GM19023 (cell line): Measurements from ENCODE around the gene METTL9.
"Not testable (repeated sequence)": the region's sequence is repeated elsewhere in the genome, so short reads cannot be mapped to it uniquely, and the experiment has no call there.

Source experiments
- ATAC-seq: cut with Tn5 transposase; IDR thresholded peaks from one replicate; pipeline ENCODE4 v1.9.1; 2021; ENCODE audit warnings: mild to moderate bottlenecking, moderate library complexity; ENCODE audit not compliant: unreplicated experiment

The METTL9 gene

DNA sequence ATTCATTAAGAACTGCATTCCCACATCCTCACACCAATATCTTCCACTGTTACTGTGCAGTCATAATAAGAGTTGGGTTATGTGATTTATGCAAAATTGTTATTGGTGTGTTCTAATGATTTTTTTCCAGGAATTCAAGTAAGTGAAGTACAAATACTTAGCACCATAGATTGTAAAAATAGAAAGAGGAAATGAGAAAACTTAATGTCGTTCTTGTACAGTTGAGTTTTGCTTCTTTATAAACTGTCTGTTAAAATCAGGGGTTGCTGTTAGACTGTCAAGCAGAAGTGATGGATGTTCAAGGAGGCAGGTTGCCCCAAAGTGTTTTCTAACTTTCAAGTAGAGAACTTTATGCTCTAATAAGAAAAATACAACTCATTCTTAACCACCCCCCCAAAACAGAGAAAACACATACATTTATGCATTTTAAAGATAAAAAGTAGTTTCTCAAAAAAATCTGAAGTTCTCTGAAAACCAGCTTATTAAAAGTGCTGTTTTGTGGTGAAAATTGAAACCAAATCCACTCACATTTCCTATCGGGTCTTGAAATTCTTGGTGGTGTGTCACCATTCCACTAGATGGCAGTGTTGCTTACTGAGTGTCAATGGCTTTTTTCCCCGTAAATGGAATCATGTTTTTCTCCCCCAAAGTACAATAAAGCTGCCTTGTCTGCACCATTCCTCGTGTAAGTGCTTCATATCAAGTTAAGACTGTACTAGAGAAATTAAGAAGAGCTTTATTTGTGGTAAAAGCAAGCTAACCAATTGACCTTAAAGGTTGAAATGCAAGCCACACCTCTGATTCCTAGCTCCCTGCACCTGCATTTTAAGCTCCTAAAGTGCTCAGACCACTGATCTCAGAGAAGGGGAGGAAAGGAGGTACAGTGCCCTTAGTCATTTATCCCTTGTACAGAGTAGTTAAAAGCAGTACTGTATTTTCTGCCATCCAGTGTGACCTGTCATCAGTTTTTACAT lies 57.7 kb downstream of the METTL9 start:
- no peak for ATAC-seq

DNA sequence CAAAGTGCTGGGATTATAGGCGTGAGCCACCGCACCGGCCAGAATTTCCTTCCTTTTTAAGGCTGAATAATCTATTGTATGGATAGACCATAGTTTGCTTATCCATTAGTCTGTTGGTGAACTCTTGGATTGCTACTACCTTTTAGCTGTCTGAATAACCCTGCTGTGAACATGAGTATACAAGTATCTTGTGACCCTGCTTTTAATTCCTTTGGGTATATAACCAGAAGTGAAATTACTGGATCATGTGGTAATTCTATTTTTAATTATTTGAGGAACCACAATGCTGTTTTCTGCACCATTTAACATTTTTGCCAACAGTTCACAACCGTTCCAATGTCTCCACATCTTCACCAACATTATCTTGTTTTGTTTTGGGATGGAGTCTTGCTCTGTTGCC lies 59.7 kb downstream of the METTL9 start:
- no peak for ATAC-seq

DNA sequence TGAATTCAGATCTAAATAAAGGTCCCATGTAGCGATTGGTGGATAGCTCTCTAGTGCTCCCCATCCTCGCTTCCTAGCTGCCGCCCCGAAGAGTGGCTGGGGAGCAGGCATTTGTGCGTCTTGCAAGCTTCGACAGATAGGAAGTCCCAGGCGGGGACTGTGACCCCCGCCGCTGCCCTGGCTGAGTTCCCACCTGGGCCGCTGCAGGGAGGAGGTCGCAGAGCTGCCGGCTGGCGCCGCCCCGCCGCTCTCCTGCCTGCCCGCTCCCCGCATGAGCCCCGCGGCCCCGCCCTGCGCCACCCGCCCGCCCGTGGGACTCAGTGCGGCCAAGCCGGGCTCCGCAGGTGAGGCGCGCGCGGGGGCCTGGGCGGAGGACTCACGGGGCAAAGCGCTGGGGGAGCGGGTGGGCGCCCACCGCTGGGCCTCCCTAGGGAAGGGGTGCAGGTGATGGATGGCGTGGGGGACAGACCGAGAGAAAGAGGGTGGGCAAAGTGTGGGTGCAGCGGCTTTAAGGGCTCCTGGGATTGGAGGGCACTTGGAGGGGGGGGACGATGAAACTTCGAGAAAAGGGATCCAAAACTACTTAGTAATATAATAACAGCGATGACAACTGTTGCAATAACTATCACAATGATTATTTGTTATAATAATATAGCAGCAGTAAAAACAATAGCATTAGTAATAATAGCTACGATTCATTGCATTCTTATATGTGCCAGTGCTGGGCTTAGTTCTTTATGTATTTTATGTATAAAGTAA lies 64.7 kb downstream of the METTL9 start, which contains the start of gene OTOA:
Gene OTOA (plus strand): TSS at position 80 of the 759 bp plus-strand sequence. CDS start 14,547 bp downstream, outside the sequence.
- no peak for ATAC-seq

DNA sequence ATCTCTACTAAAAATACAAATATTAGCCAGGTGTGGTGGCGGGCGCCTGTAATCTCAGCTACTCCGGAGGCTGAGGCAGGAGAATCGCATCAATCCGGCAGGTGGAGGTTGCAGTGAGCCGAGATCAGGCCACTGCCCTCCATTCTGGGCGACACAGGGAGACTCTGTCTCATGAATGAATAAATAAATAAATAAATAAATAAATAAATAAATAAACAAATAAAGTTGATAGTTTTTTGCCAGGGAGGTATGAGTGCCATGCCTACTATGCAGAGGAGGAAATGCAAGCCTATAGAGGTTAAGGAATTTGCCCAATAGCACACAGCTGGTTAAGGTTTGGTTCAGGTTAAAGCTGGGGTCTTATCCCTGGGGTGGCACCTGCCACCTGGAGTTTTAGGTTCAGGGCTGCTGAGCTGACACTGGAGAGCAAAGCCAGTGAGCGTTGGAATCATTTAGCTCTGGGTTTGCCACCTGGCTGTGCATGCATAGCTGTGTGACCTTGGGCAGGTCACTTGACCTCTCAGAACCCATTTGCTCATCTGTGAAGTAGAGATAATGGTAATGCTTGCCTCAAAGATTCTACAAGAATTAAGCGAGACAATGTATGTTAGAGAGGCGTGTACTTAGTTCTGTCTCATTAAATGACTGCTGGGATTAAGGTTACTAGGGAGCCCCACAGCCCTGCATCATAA lies 65.6 kb downstream of the METTL9 start:
- no peak for ATAC-seq

DNA sequence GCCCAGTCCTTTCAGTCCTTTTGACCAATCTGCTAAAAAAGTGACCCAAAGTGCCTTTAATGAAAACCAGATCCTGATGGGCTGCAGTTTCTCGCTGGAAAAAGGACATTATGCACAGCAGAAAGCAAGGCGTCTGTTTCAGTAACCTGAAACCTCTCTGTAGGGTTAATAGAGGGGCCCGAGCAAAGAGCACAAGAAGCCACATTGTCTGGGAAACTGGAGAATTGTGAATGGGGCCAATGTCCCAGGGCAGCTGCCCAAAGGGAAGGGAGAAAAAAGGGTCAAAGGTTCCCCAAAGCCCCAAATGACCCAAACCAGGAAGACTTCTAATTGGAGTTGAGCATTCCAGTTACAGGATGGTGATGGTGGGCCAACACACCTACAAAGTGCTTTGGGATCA lies 67.4 kb downstream of the METTL9 start:
- ATAC-seq, result no peak

DNA sequence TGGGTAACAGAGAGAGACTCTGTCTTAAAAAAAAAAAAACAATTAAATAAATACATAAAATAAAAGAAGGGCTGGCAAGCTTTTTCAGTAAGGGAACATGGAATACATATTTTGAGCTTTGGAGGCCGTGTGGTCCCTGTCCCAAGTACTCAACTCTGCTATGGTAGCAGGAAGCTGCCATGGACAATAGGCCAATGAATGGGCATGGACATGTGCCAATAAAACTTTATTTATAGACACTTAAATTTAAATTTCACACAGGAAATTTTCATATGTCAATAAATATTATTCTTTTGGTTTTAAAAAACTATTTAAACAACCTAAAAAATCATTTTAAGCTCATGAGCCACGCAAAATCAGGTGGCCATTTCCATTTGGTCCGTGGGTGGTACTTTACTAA lies 68.2 kb downstream of the METTL9 start:
- no peak for ATAC-seq

DNA sequence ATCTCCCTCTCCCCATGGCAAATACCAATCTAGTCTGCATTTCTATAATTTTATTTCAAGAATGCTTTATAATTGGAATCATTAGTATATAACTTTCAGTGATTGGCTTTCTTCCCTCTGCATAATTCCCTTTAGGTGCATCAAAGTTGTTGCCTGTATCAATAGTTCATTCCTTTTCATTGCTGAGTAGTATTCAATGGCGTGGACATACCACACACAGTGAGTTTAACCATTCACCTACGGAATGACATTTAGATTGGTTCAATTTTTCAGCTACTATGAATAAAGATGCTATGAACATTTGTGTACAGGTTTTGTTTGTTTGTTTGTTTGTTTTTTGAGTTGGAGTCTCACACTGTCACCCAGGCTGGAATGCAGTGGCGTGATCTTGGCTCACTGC lies 74.1 kb downstream of the METTL9 start:
- no peak for ATAC-seq

DNA sequence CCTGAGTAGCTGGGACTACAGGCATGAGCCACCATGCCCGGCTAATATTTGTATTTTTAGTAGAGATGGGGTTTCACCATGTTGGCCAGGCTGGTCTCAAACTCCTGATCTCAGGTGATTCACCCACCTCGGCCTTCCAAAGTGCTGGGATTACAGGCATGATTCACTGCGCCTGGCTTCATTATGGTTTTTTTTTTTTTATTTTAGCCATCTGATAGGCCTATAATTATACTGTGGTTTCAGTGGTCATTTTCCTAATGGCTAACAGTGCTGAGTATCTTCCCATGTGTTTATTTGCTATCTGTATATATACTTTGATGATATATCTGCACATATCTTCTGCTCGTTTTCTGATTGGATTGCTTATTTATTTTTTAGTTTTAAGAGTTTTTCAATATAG lies 75.1 kb downstream of the METTL9 start:
- ATAC-seq, result not testable (repeated sequence)

DNA sequence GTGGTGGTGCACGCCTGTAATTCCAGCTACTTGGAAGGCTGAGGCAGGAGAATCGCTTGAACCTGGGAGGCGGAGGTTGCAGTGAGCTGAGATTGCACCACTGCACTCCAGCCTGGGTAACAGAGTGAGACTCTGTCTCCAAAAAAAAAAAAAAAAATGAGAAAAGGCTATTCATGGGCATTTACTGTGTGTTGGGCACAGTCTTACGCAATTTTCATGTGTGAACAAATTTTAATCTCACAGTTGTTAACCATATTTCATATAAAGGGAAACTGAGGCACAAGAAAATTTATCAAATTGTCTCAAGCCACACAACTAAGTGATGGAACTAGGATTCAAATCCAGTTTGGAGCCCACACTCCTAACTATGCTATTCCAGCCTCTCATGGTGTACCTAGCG lies 81.3 kb downstream of the METTL9 start:
- not testable (repeated sequence) for ATAC-seq

DNA sequence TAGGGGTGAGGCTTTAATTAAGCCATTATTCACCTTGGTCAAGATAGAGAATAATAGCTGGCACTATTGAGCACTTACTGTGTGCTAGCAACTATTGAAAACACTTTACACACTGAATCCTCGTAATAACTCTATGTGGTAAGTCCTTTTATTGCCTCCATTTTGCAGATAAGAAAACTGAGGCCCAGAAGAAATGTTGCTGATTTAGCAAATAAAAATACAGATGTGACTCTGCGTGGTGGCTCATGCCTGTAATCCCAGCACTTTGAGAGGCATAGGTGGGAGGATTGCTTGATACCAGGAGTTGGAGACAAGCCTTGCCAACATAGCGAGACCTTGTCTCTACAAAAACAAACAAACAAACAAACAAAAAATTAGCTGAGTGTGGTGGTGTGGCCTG lies 83.8 kb downstream of the METTL9 start:
- ATAC-seq, result no peak

DNA sequence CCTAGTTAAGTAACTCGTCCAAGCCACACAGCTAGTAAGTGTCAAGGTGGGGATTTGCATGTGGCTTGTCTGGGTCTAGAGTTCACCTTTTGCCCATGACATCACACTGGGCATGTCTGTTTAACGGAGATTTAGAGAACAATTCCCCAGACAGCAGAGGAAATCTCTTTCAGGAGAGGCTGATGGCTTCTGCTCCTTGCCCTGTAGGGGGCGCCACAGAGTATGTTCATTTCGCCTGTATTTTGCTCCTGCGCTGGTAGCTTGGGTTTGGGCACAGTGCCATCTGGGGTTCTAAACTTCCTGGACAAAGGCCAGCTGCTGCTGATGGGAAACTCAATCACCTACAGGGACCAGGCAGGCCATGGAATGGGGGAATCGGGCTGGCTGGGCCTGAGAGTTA lies 84.8 kb downstream of the METTL9 start:
- no peak for ATAC-seq

DNA sequence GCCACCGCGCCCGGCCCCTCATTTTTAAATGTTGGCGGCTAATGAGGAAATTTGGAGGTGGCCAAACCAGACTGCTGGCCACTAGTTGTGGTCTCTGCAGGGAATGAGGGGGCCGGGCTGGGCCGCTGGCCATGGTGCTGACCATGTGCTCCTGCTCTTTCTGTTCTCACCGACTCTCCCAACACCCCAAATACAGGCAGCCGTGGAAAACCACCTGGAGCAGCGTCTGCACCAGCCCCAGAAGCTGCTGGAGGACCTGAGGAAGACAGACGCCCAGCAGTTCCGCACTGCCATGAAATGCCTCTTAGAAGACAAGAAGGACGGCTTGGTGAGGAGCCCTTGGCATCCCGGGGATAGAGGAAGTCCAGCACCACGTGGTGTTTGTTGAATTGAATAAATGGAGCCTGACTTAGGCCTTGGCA lies 85.7 kb downstream of the METTL9 start:
- ATAC-seq, result no peak

DNA sequence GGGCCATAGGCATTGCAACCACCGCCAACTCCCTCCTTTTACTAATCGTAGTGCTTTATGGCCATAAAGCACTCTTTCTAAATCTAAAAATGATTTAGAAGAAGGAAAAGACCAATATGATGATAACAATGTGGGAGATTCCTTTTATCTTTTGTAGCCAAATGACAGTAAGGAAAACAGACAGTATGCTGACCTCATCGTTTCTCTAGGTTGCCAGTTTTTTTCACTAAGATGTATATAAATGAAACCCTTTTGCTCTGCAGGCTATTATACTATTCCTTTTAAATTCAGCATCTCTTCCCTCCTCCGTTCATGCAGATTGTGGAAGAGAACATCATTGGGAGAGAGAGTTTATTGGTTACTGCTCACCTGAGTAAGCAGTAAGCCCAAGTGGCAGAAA lies 89.7 kb downstream of the METTL9 start:
- no peak for ATAC-seq

DNA sequence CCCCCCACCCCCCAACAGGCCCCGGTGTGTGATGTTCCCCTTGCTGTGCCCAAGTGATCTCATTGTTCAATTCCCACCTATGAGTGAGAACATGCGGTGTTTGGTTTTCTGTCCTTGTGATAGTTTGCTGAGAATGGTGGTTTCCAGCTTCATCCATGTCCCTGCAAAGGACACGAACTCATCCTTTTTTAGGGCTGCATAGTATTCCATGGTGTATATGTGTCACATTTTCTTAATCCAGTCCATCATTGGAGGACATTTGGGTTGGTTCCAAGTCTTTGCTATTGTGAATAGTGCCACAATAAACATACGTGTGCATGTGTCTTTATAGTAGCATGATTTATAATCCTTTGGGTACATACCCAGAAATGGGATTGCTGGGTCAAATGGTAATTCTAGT lies 91.6 kb downstream of the METTL9 start:
- ATAC-seq, result not testable (repeated sequence)

DNA sequence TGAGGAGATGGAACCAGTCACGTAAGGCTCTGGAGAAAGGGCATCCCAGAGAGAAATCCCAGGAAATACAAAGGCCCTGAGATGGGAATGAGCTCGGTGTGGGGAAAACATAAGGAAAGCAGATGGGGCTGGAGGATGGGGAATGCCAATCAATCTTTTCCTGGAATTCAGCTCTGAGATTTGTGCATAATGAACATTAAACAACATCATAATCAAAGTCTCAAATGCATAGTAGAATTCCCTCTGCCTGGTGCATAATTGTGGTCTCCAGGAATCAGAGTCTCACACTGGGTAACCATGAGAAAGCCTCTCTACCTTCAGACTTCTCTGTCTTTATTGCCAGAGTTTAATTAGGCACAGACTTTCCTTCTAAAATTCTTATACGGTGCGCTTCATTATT lies 95.2 kb downstream of the METTL9 start:
- ATAC-seq, result no peak

DNA sequence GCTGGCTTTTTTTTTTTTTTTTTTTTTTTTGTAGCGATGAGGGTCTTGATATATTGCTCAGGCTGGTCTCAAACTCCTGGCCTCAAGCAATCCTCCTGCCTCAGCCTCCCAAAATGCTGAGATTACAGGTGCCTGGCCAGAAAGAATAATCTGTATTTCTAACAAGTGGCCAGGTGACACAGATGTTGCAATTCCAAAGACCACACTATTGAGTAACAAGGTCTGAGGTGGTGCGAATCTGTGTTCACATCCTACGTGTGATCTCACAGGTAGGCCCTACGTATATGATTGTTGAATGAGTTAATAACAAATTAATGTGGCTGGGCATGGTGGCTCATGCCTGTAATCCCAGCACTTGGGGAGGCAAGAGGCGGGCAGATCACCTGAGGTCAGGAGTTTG lies 97.7 kb downstream of the METTL9 start:
- no peak for ATAC-seq

DNA sequence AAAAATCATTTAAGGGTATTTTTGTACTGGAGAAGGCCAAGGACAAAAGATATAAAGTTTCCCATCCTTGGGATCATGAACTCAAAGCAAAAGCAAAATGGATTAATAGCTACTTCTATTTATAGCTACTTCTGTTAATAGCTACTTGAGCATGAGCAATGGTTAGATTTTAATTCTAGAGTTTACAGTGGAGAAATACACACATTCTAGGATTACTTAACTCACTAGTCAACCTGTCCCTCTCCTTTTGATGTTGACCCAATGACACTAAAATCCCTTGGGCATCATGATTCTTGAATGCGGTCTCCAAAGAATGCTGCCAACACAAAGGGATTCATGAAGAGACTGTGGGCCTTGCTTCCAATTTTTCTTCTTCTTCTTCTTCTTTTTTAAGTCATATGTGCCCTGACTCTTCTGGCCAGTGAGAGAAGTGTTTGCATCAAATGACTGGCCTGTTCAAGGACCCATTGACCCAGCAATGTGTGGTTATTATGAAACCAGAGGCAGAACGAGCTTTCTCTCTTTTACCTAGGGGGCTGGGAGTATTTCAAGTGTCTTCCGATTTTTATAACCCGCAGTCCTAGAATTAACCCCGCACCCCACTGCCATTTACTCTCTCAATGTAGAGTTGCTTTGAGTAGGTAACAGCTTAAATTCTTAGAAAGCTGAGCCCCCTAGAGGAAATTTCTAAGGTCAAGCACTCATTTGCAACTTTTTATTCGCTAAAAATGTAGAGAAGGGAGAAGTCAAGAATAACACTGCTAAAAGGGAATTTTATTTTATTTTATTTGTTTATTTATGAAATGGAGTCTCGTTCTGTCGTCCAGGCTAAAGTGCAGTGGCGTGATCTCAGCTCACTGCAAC lies 99.0 kb downstream of the METTL9 start:
- no peak for ATAC-seq

DNA sequence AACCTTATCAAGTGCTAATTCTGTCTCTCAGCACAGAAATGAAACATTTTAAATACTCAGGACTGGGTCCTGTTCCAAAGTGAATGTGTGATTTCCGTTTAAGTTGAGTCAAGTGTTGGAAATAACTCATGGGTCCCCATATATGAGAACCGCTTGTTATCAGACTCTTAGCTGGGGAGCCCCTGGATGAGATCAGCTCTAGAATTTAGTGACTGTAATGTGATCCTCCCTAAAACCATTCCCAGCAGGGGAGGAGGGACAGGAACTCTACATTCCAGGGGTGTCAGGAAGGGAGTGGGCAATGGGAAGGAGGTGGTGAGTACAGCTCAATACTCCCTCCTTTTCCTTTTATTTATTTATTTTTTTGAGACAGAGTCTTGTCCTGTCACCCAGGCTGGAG lies 101.9 kb downstream of the METTL9 start:
- ATAC-seq, result no peak

DNA sequence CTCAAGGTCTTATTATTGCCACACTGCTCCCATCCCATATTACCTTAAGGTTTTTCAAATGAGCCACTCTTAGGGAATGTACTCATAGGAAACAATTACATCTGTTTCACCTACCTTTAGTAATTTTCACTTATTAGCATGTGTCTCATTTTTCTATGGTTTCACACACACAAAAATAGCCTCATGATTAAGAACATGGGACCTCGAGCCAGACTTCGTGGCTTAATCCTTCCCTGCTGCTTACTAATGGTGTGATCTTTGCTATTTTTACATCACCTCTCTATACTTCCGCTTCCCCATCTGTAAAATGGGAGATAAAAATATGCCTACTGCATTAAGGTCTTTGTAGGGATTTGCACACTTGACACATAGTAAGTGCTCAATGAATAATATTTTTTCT lies 102.9 kb downstream of the METTL9 start:
- ATAC-seq, result no peak

DNA sequence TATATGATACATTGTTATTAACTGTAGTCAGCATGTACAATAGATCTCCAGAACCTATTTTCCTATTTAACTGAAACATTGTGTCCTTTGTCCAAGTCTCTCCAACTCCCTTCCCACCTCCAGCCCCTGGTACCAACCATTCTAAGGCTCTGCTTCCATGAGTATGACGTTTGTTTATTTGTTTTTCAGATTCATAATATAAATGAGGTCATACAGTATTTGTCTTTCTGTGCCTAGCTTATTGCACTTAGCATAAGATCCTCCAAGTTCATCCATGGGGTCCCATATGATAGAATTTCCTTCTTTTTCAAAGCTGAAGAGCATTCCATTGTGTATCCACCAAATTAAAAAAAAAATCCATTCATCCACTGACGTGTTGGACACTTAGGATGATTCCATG lies 103.8 kb downstream of the METTL9 start:
- ATAC-seq, result no peak
